HepG2 (cell line): ENCODE data around the gene TP53TG5. TPM values are rescaled to one million over a fixed set of nuclear protein-coding genes. Genes with fewer than 3 reads are reported as not detected.

Experiments
- ATAD3A ChIP-seq: sonication (generic); formaldehyde crosslinking; IDR thresholded peaks from 2 replicates; pipeline ENCODE4 v1.4.0; 2020; ENCODE audit warnings: missing genetic modification reagents
- GTF3A ChIP-seq: sonication (generic); formaldehyde crosslinking; conservative IDR thresholded peaks from 2 replicates; pipeline ENCODE4 v1.4.0; 2020; ENCODE audit warnings: mild to moderate bottlenecking, missing genetic modification reagents
- MYNN ChIP-seq: sonication (generic); formaldehyde crosslinking; IDR thresholded peaks from 2 replicates; pipeline ENCODE4 v1.4.0; 2020; ENCODE audit warnings: mild to moderate bottlenecking, low read depth, missing genetic modification reagents
- NR2F6 ChIP-seq, 2 experiments: IDR thresholded peaks; 2 replicates each; pipeline ENCODE4 v1.6.1; 2016; ENCODE audit warnings: antibody characterized with exemption in 1 of 2, mild to moderate bottlenecking in 1 of 2
- SIX1 ChIP-seq: sonication (generic); formaldehyde crosslinking; IDR thresholded peaks from 2 replicates; pipeline ENCODE4 v1.4.0; 2020; ENCODE audit warnings: missing genetic modification reagents, borderline replicate concordance
- SNAI1 ChIP-seq: sonication (generic); formaldehyde crosslinking; IDR thresholded peaks from 2 replicates; pipeline ENCODE4 v1.5.0; 2020; ENCODE audit warnings: mild to moderate bottlenecking, missing genetic modification reagents, borderline replicate concordance
- TAF15 ChIP-seq: fragments of 200-400 bp; formaldehyde crosslinking; IDR thresholded peaks from one replicate; pipeline ENCODE4 v1.6.1; 2018; ENCODE audit warnings: mild to moderate bottlenecking, low read depth, low read length; ENCODE audit not compliant: poor library complexity, severe bottlenecking
- ZMYM2 ChIP-seq: sonication (generic); formaldehyde crosslinking; IDR thresholded peaks from 2 replicates; pipeline ENCODE4 v1.8.0; 2022; ENCODE audit warnings: mild to moderate bottlenecking, missing genetic modification reagents
- ZNF136 ChIP-seq: sonication (generic); formaldehyde crosslinking; IDR thresholded peaks from 2 replicates; pipeline ENCODE4 v1.8.1; 2022; ENCODE audit warnings: low read depth, mild to moderate bottlenecking, moderate library complexity, missing genetic modification reagents
- ZNF34 ChIP-seq: sonication (generic); formaldehyde crosslinking; IDR thresholded peaks from 2 replicates; pipeline ENCODE4 v1.4.0; 2020; ENCODE audit warnings: mild to moderate bottlenecking, missing genetic modification reagents, borderline replicate concordance
- ZNF446 ChIP-seq: sonication (generic); formaldehyde crosslinking; IDR thresholded peaks from 2 replicates; pipeline ENCODE4 v1.5.0; 2020; ENCODE audit warnings: mild to moderate bottlenecking, missing genetic modification reagents
- ZNF510 ChIP-seq: sonication (generic); formaldehyde crosslinking; IDR thresholded peaks from 2 replicates; pipeline ENCODE4 v1.4.0; 2020; ENCODE audit warnings: low read depth, mild to moderate bottlenecking, missing genetic modification reagents
- ZNF607 ChIP-seq: sonication (generic); formaldehyde crosslinking; IDR thresholded peaks from 2 replicates; pipeline ENCODE4 v1.5.1; 2020; ENCODE audit warnings: missing genetic modification reagents, mild to moderate bottlenecking, borderline replicate concordance
- polyA plus RNA-seq, 8 experiments: library from polyadenylated mRNA; depleted of rRNA in 3 of 8; stranded (reverse) in 7 of 8; unstranded in 1 of 8; fragments of >200 nt; fragmentation: Illumina TruSeq in 4 of 8; extraction: Trizol in 4 of 8; gene quantifications; 2 replicates each; pipeline versions ENCODE4 v1.2.1 to v1.2.3, GENCODE V29; 2011 to 2016; ENCODE audit warnings: low read depth in 4 of 8, missing spikeins in 1 of 8, mixed read lengths in 1 of 8; ENCODE audit not compliant: insufficient read depth in 1 of 8
- total RNA-seq, 5 experiments: library from RNA; depleted of rRNA; stranded (reverse); fragments of >200 nt; fragmentation: Illumina TruSeq; extraction: Trizol; gene quantifications; 2 replicates each; pipeline ENCODE4 v1.2.3, GENCODE V29; 2016; ENCODE audit warnings: low read depth in 1 of 5
- TF ChIP-seq, protein P1 (sequence below): sonication (generic); formaldehyde crosslinking; IDR thresholded peaks from 2 replicates; pipeline ENCODE4 v1.5.0; 2020; ENCODE audit warnings: missing genetic modification reagents, mild to moderate bottlenecking, borderline replicate concordance
- TF ChIP-seq, protein P2 (sequence below): sonication (generic); formaldehyde crosslinking; IDR thresholded peaks from 2 replicates; pipeline ENCODE4 v1.9.0; 2022; ENCODE audit warnings: missing genetic modification reagents, mild to moderate bottlenecking, borderline replicate concordance
- TF ChIP-seq, protein P3 (sequence below): IDR thresholded peaks from 2 replicates; pipeline ENCODE4 v1.6.1; 2012; ENCODE audit warnings: low read depth, low read length, improper control_type of control experiment
- TF ChIP-seq, protein P4 (sequence below), 2 experiments: sonication (generic) in 1 of 2; formaldehyde crosslinking in 1 of 2; IDR thresholded peaks; 2 replicates each; pipeline versions ENCODE4 v1.6.1 to v1.9.0; 2014 to 2022; ENCODE audit warnings: antibody characterized with exemption in 1 of 2, borderline replicate concordance in 1 of 2, inconsistent platforms in 1 of 2, low read depth in 1 of 2, missing genetic modification reagents in 1 of 2

Gene TP53TG5
- total and polyA plus RNA-seq, 2 of the 13 experiments (the other 11 are each of a cell fraction or from before 2014, with no cell fraction given), result 0.11 TPM; not detected in 1

DNA sequence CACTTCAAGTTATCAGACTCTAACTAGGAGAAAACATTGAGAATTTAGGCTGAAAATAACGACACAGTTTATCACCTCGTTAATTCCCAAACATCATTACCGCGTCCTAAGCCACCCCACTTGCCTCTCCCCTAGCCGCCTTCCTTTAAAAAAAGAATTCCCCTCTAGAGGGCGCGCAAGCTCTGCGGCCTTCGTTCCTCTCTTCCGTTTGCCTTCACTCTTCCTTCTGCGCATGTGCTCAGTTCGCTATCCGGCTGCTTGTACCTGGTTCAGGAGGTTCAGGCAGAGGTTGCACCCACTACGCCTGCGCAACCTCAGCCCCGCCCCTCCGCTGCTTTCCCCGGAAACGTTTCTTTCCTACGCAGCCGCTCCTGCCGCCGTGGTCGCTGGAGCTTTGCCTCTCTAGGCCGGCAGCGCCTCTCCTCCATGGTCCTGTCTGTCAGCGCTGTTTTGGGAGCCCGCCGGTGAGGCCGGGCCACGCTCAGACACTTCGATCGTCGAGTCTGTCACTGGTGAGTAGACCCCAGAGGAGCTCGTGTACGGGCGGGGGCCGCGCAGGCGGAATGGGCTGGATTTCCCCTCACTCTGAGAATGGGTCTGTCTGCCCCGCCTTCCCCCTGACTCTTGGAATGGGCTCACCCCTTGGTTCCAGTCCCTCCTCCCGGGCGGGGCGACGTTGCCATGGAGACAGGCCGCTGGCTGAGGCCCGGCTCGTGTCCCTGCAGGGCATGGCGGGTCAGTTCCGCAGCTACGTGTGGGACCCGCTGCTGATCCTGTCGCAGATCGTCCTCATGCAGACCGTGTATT, 15.1 kb downstream of the TP53TG5 start, which contains the start of gene SYS1 (continued):
- no peak for TF ChIP-seq MYNN (CRISPR knock-in tag)
- TF ChIP-seq, protein P1, sequence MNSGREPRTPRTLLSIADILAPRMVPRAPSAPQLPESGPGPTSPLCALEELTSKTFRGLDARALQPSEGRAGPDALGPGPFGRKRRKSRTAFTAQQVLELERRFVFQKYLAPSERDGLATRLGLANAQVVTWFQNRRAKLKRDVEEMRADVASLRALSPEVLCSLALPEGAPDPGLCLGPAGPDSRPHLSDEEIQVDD, result no peak
- peak; percentile 64; the same call in 1 of the 2 replicates for TF ChIP-seq ATAD3A (CRISPR knock-in tag)
- TF ChIP-seq ZNF607 (CRISPR knock-in tag), result peak; percentile 98; the same call in 1 of the 2 replicates
- TF ChIP-seq GTF3A (CRISPR knock-in tag), result peak; percentile 98
- TF ChIP-seq, protein P2, sequence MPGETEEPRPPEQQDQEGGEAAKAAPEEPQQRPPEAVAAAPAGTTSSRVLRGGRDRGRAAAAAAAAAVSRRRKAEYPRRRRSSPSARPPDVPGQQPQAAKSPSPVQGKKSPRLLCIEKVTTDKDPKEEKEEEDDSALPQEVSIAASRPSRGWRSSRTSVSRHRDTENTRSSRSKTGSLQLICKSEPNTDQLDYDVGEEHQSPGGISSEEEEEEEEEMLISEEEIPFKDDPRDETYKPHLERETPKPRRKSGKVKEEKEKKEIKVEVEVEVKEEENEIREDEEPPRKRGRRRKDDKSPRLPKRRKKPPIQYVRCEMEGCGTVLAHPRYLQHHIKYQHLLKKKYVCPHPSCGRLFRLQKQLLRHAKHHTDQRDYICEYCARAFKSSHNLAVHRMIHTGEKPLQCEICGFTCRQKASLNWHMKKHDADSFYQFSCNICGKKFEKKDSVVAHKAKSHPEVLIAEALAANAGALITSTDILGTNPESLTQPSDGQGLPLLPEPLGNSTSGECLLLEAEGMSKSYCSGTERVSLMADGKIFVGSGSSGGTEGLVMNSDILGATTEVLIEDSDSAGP (CRISPR knock-in tag), result peak; percentile 98; the same call in 1 of the 2 replicates
- no peak; the same call in 1 of the 2 replicates for TF ChIP-seq SNAI1 (CRISPR knock-in tag)
- TF ChIP-seq, protein P3, sequence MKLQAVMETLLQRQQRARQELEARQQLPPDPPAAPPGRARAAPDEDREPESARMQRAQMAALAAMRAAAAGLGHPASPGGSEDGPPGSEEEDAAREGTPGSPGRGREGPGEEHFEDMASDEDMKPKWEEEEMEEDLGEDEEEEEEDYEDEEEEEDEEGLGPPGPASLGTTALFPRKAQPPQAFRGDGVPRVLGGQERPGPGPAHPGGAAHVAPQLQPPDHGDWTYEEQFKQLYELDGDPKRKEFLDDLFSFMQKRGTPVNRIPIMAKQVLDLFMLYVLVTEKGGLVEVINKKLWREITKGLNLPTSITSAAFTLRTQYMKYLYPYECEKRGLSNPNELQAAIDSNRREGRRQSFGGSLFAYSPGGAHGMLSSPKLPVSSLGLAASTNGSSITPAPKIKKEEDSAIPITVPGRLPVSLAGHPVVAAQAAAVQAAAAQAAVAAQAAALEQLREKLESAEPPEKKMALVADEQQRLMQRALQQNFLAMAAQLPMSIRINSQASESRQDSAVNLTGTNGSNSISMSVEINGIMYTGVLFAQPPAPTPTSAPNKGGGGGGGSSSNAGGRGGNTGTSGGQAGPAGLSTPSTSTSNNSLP, result peak; percentile 6
- peak; percentile 97 for TF ChIP-seq TAF15
- no peak for TF ChIP-seq ZNF446 (CRISPR knock-in tag)
- no peak for TF ChIP-seq ZMYM2
- peak; percentile 96 for TF ChIP-seq ZNF136 (CRISPR knock-in tag)
- peak; percentile 68; the same call in 1 of the 2 replicates for TF ChIP-seq NR2F6 (IDR thresholded peaks at IDR 0.05)
- TF ChIP-seq NR2F6 (CRISPR knock-in tag; IDR thresholded peaks at IDR 0.05), result peak; percentile 56
- TF ChIP-seq ZNF510 (CRISPR knock-in tag), result peak; percentile 96
- TF ChIP-seq, protein P4, sequence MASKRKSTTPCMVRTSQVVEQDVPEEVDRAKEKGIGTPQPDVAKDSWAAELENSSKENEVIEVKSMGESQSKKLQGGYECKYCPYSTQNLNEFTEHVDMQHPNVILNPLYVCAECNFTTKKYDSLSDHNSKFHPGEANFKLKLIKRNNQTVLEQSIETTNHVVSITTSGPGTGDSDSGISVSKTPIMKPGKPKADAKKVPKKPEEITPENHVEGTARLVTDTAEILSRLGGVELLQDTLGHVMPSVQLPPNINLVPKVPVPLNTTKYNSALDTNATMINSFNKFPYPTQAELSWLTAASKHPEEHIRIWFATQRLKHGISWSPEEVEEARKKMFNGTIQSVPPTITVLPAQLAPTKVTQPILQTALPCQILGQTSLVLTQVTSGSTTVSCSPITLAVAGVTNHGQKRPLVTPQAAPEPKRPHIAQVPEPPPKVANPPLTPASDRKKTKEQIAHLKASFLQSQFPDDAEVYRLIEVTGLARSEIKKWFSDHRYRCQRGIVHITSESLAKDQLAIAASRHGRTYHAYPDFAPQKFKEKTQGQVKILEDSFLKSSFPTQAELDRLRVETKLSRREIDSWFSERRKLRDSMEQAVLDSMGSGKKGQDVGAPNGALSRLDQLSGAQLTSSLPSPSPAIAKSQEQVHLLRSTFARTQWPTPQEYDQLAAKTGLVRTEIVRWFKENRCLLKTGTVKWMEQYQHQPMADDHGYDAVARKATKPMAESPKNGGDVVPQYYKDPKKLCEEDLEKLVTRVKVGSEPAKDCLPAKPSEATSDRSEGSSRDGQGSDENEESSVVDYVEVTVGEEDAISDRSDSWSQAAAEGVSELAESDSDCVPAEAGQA (IDR thresholded peaks at IDR 0.05; ENCODE audit: low read depth), result no peak; the same call in 1 of the 2 replicates
- TF ChIP-seq, protein P4 (CRISPR knock-in tag; IDR thresholded peaks at IDR 0.05; ENCODE audit: borderline replicate concordance), result 0 out of 2 replicates have a peak, but pooled peaks have one; percentile 61
- TF ChIP-seq ZNF34, result peak; percentile 99
- peak; percentile 10; the same call in 1 of the 2 replicates for TF ChIP-seq SIX1 (CRISPR knock-in tag)
